K562 (cell line): ENCODE data around the gene SIAE. TPM values are rescaled to one million over a fixed set of nuclear protein-coding genes. Genes with fewer than 3 reads are reported as not detected.

Source experiments
- ATAC-seq: fragments of 200-7000 bp; cut with Tn5 transposase; 3 replicates; pipeline ENCODE4 v1.9.1; 2020; ENCODE audit warnings: moderate library complexity
- BruUV-seq: library from RNA; stranded (reverse); fragments of 400-500 nt; replicated peaks from 2 replicates; lab custom pipeline; 2021; lab: Mats Ljungman, UMichigan
- CTCF ChIA-PET: fragments of 300-600 bp; formaldehyde crosslinking; extraction: SDS; loops from one replicate; lab custom pipeline; 2021; ENCODE audit warnings: low intra/inter-chr PET ratio; lab: Yijun Ruan, JAX
- POLR2A ChIA-PET: fragments of 300-600, 350-650 bp; sonication (Branson Sonifier 250); formaldehyde crosslinking; extraction: SDS; loops from one replicate; lab custom pipeline; 2021; ENCODE audit warnings: antibody characterized with exemption, inconsistent platforms; lab: Yijun Ruan, JAX
- DNase-seq, 4 experiments: peaks; one replicate each; pipeline versions ENCODE4 v3.0.0 to v3.0.0-alpha.2; 2011 to 2018; ENCODE audit warnings: low spot score in 3 of 4, mixed read lengths in 3 of 4; ENCODE audit errors: extremely low read depth in 1 of 4
- FAIRE-seq: peaks from 2 replicates; lab custom pipeline; 2011; peaks lifted over from hg19 to GRCh38; lab: Jason Lieb, UNC
- H2AFZ ChIP-seq: 2 replicates; pipeline ENCODE4 v1.6.0; 2011; ENCODE audit warnings: low read depth, low read length, control low read depth, inconsistent platforms
- H3K27ac ChIP-seq: fragments of 200-600 bp; 3 replicates; pipeline ENCODE4 v1.8.0; 2011; ENCODE audit warnings: low read depth, mild to moderate bottlenecking, control low read depth, inconsistent platforms, low read length, moderate library complexity, mixed read lengths; ENCODE audit errors: extremely low read depth
- H3K27me3 ChIP-seq, 2 experiments: fragments of 300-600 bp in 1 of 2; 2 replicates in 1 of 2; 3 replicates in 1 of 2; pipeline versions ENCODE4 v1.6.0 to v1.8.0; 2011; ENCODE audit warnings: inconsistent platforms in 2 of 2, low read length in 2 of 2, mild to moderate bottlenecking in 1 of 2, mixed read lengths in 1 of 2, moderate library complexity in 1 of 2; ENCODE audit not compliant: control insufficient read depth in 2 of 2, insufficient read depth in 2 of 2
- H3K36me3 ChIP-seq: fragments of 300-600 bp; 3 replicates; pipeline ENCODE4 v1.8.0; 2011; ENCODE audit warnings: mild to moderate bottlenecking, low read length, inconsistent platforms; ENCODE audit not compliant: control insufficient read depth, insufficient read depth
- H3K4me1 ChIP-seq, 2 experiments: fragments of 200-600 bp in 1 of 2; replicated peaks in 1 of 2; 2 replicates in 1 of 2; 3 replicates in 1 of 2; pipeline versions ENCODE4 v1.5.1 to v1.8.0; 2011; ENCODE audit warnings: inconsistent platforms in 2 of 2, low read length in 2 of 2, mild to moderate bottlenecking in 1 of 2, mixed read lengths in 1 of 2, moderate library complexity in 1 of 2; ENCODE audit not compliant: control insufficient read depth in 2 of 2, insufficient read depth in 2 of 2
- H3K4me2 ChIP-seq: 2 replicates; pipeline ENCODE4 v1.6.1; 2011; ENCODE audit warnings: low read length, control low read depth, inconsistent platforms, mixed read lengths; ENCODE audit not compliant: insufficient read depth
- H3K4me3 ChIP-seq: fragments of 200-600 bp; sonication (generic), shearing (Covaris generic); 2 replicates; pipeline ENCODE4 v1.5.1; 2016; ENCODE audit warnings: control low read depth, inconsistent platforms
- H3K79me2 ChIP-seq: fragments of 200-600 bp; 3 replicates; pipeline ENCODE4 v1.8.0; 2011; ENCODE audit warnings: low read length, inconsistent platforms; ENCODE audit not compliant: control insufficient read depth, insufficient read depth
- H3K9ac ChIP-seq, 2 experiments: 2 replicates each; pipeline versions ENCODE4 v1.6.0 to v1.6.1; 2011; ENCODE audit warnings: low read depth in 2 of 2, low read length in 2 of 2, control low read depth in 1 of 2, inconsistent platforms in 1 of 2, mild to moderate bottlenecking in 1 of 2, mixed read lengths in 1 of 2; ENCODE audit not compliant: insufficient read depth in 1 of 2
- H3K9me1 ChIP-seq: one replicate; pipeline ENCODE4 v1.6.0; 2011; ENCODE audit warnings: inconsistent platforms, mild to moderate bottlenecking, low read length, moderate library complexity; ENCODE audit not compliant: control insufficient read depth, insufficient read depth
- H3K9me3 ChIP-seq: replicated peaks from 2 replicates; pipeline ENCODE4 v1.5.1; 2011; ENCODE audit warnings: low read depth, low read length, inconsistent platforms; ENCODE audit not compliant: control insufficient read depth, insufficient read depth
- H4K20me1 ChIP-seq: replicated peaks from 2 replicates; pipeline ENCODE4 v1.6.1; 2011; ENCODE audit warnings: low read length, inconsistent platforms, mixed read lengths; ENCODE audit not compliant: control insufficient read depth, insufficient read depth
- BDP1 ChIP-seq: IDR thresholded peaks from 3 replicates; pipeline ENCODE4 v1.6.1; 2011; ENCODE audit not compliant: insufficient read length, insufficient read depth
- CHD2 ChIP-seq: IDR thresholded peaks from 2 replicates; pipeline ENCODE4 v1.6.1; 2011; ENCODE audit warnings: low read depth, low read length
- IFI16 ChIP-seq: fragments of 250-450 bp; sonication (Bioruptor Pico); IDR thresholded peaks from 2 replicates; pipeline ENCODE4 v2.1.2; 2022; ENCODE audit warnings: mild to moderate bottlenecking, inconsistent platforms
- JUN ChIP-seq, 2 experiments: sonication (generic) in 1 of 2; formaldehyde crosslinking in 1 of 2; IDR thresholded peaks; 2 replicates each; pipeline versions ENCODE4 v1.6.1 to v1.8.0; 2012 to 2022; ENCODE audit warnings: borderline replicate concordance in 2 of 2, mild to moderate bottlenecking in 2 of 2, improper control_type of control experiment in 1 of 2, low read depth in 1 of 2, low read length in 1 of 2, missing genetic modification reagents in 1 of 2
- LEF1 ChIP-seq: fragments of 450-650 bp; IDR thresholded peaks from 2 replicates; pipeline ENCODE4 v1.6.1; 2016; ENCODE audit warnings: mild to moderate bottlenecking
- MAZ ChIP-seq, 2 experiments: fragments of 450-650 bp in 1 of 2; sonication (generic) in 1 of 2; formaldehyde crosslinking; IDR thresholded peaks in 1 of 2; conservative IDR thresholded peaks in 1 of 2; 2 replicates each; pipeline versions ENCODE4 v1.4.0 to v1.5.0; 2020; ENCODE audit warnings: mild to moderate bottlenecking in 1 of 2, missing genetic modification reagents in 1 of 2
- PML ChIP-seq: IDR thresholded peaks from 2 replicates; pipeline ENCODE4 v1.6.1; 2012; ENCODE audit warnings: low read length, inconsistent platforms
- POLR2AphosphoS5 ChIP-seq: IDR thresholded peaks from 2 replicates; pipeline ENCODE4 v1.6.1; 2011; ENCODE audit warnings: mild to moderate bottlenecking, low read depth, low read length, moderate library complexity; ENCODE audit not compliant: control insufficient read depth, insufficient read depth
- STAG1 ChIP-seq: sonication (generic); formaldehyde crosslinking; IDR thresholded peaks from 2 replicates; pipeline ENCODE4 v1.5.0; 2020; ENCODE audit warnings: missing genetic modification reagents, borderline replicate concordance
- TCF7L2 ChIP-seq: fragments of 150-350 bp; IDR thresholded peaks from 2 replicates; pipeline ENCODE4 v1.6.1; 2016; ENCODE audit warnings: low read depth, mild to moderate bottlenecking, low read length, moderate library complexity
- ZNF24 ChIP-seq: fragments of 450-650 bp; IDR thresholded peaks from 2 replicates; pipeline ENCODE4 v1.6.1; 2016
- ZNF3 ChIP-seq: fragments of 250-450 bp; sonication (Bioruptor Pico); IDR thresholded peaks from 2 replicates; pipeline ENCODE4 v1.5.0; 2021; ENCODE audit warnings: mild to moderate bottlenecking, moderate library complexity
- ZNF318 ChIP-seq, 2 experiments: fragments of 450-650 bp; IDR thresholded peaks; 2 replicates each; pipeline ENCODE4 v1.6.1; 2016; ENCODE audit warnings: mild to moderate bottlenecking in 2 of 2, borderline replicate concordance in 1 of 2, low read depth in 1 of 2, moderate library complexity in 1 of 2
- WGBS: fragments of 100-300 bp; shearing (Covaris generic); methylation state at CpG from one replicate; pipeline ENCODE4 v1.1.6; 2016; ENCODE audit warnings: low coverage, mixed read lengths; ENCODE audit not compliant: insufficient coverage; ENCODE audit errors: missing lambda C conversion rate; 5-methylcytosine and 5-hydroxymethylcytosine counted together
- in situ Hi-C: fragments of 300-500 bp; cut with MboI; formaldehyde crosslinking; loops from 4 replicates; pipeline ENCODE4 v1.15.0; 2018; ENCODE audit warnings: inconsistent platforms, mixed read lengths
- intact Hi-C: fragments of 100-400 bp; cut with micrococcal nuclease; formaldehyde crosslinking; loops from 2 replicates; pipeline ENCODE4 v1.14.2; 2022
- polyA plus RNA-seq, 8 experiments: library from polyadenylated mRNA; depleted of rRNA in 4 of 8; stranded (reverse) in 5 of 8; unstranded in 3 of 8; fragments of >200 nt; fragmentation: Nextera tagmentation in 2 of 8; fragmentation: Illumina TruSeq in 1 of 8; extraction: Ambion mirVana in 2 of 8; extraction: Trizol in 1 of 8; gene quantifications; 2 replicates each; pipeline versions ENCODE4 v1.2.1 to v1.2.3, GENCODE V29; 2011 to 2014; ENCODE audit warnings: inconsistent platforms in 1 of 8, missing spikeins in 1 of 8
- total RNA-seq, 7 experiments: library from RNA; depleted of rRNA in 6 of 7; stranded (reverse); fragments of >200 nt in 6 of 7; fragmentation: Illumina TruSeq in 2 of 7; extraction: Trizol in 2 of 7; gene quantifications; 2 replicates each; pipeline versions ENCODE4 v1.2.1 to v1.2.3, GENCODE V29; 2011 to 2021; ENCODE audit warnings: low replicate concordance in 1 of 7
- TF ChIP-seq, protein P1 (sequence below): IDR thresholded peaks from 3 replicates; pipeline ENCODE4 v1.6.1; 2011; ENCODE audit warnings: borderline replicate concordance, mild to moderate bottlenecking; ENCODE audit not compliant: insufficient read length, insufficient read depth

SIAE gene
- total and polyA plus RNA-seq, 9 of the 15 experiments (the other 6 are each of a cell fraction or from before 2014, with no cell fraction given) = 0.89 to 9.6 (median 3.7) TPM

DNA sequence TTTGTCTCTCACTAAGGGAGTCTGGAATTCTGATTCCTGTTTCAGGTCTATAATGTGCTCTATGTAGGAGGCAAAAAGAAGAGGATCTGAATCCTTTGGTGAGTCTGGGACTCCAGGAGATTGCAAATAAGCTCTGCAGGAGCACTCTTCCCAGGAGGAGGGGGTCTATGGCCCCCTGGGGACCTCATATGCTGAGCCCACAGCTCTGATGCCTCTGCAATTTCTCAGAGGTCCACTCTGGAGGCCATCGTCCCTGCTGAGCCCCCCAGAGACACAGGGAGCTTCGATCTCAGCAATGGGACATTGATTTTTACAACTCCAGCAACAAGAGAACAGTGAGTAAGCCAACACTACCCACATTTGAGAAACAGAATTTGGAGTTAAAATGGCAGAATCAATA lies 46.0 kb upstream of the SIAE start:
- intact Hi-C loops (no loop called here), in situ Hi-C loops (no loop called here)
- Histone ChIP-seq H3K9me3 (no peaks in the 10 kb centered on the region), H3K27ac (no peak overlapping the region), H3K9ac (no peak overlapping the region), H3K4me3 (no peak overlapping the region), H3K27me3 (peaks cover 60 to 71% of the 10 kb centered on the region in 2 experiments), H3K4me2 (no peak overlapping the region), H3K4me1 (peaks cover 0 to 7% of the 10 kb centered on the region in 2 experiments; a peak in 1 of 5 replicates), H3K79me2 (no peaks in the 10 kb centered on the region), H3K9me1 (no peaks in the 10 kb centered on the region), H2AFZ (no peak overlapping the region), H4K20me1 (0 out of 2 replicates have a peak, but pooled peaks cover 2% of the 10 kb centered on the region), H3K36me3 (no peaks in the 10 kb centered on the region)
- POLR2A ChIA-PET = interaction anchor here (0.6 kb wide), 2 partner anchors 20 to 34 kb away, joined by 3 read pairs; partner anchors contain the start of gene NRGN
- WGBS = 4% methylated on average over 2 of the region's 2 CpGs
- no TSS peak for BruUV-seq
- ATAC-seq = no peak
- FAIRE-seq = no peak
- CTCF ChIA-PET = no interaction called here
- DNase-seq = no peak
- TF ChIP-seq PML = no peak
- TF ChIP-seq ZNF24 = no peak
- TF ChIP-seq MAZ (CRISPR knock-in tag; conservative IDR thresholded peaks at IDR 0.05 in 1 of 2, IDR thresholded peaks at IDR 0.05 in 1 of 2) = no peak
- TF ChIP-seq STAG1 (CRISPR knock-in tag) = no peak
- no peak for TF ChIP-seq ZNF318 (IDR thresholded peaks at IDR 0.05; ENCODE audit: borderline replicate concordance in 1 of 2, low read depth in 1 of 2)
- TF ChIP-seq LEF1 = no peak
- no peak for TF ChIP-seq IFI16 (CRISPR knock-in tag)
- no peak for TF ChIP-seq BDP1
- no peak for TF ChIP-seq TCF7L2
- TF ChIP-seq, protein P1, sequence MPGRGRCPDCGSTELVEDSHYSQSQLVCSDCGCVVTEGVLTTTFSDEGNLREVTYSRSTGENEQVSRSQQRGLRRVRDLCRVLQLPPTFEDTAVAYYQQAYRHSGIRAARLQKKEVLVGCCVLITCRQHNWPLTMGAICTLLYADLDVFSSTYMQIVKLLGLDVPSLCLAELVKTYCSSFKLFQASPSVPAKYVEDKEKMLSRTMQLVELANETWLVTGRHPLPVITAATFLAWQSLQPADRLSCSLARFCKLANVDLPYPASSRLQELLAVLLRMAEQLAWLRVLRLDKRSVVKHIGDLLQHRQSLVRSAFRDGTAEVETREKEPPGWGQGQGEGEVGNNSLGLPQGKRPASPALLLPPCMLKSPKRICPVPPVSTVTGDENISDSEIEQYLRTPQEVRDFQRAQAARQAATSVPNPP = no peak
- no peak for TF ChIP-seq JUN (IDR thresholded peaks at IDR 0.05; ENCODE audit: borderline replicate concordance, low read depth, low read length)
- no peak for TF ChIP-seq JUN (CRISPR knock-in tag; IDR thresholded peaks at IDR 0.05; ENCODE audit: borderline replicate concordance)
- no peak for TF ChIP-seq POLR2AphosphoS5
- TF ChIP-seq ZNF3 (CRISPR knock-in tag) = no peak
- no peak for TF ChIP-seq CHD2
